Cardiac muscle cell (in vitro differentiated cells and primary cell): ENCODE results near the gene HERC5. TPM values are rescaled to one million over a fixed set of nuclear protein-coding genes. Genes with fewer than 3 reads are reported as not detected.
A peak's percentile ranks its signal among the peaks of the same experiment; 100 is the strongest.

Experiments
- DNase-seq, 2 donors: peaks; one replicate each; pipeline versions ENCODE4 v3.0.0 to v3.0.0-alpha.2; 2010 to 2017; ENCODE audit warnings: low read depth in 1 of 2, low spot score in 1 of 2
- H3K27ac ChIP-seq: fragments of 200-600 bp; sonication (generic); 2 replicates; pipeline ENCODE4 v1.5.1; 2016
- H3K27me3 ChIP-seq: fragments of 200-600 bp; sonication (generic); 2 replicates; pipeline ENCODE4 v1.6.0; 2016; ENCODE audit warnings: control low read depth
- H3K36me3 ChIP-seq: fragments of 200-600 bp; sonication (generic); 2 replicates; pipeline ENCODE4 v1.5.1; 2016; ENCODE audit warnings: control low read depth
- H3K4me1 ChIP-seq: fragments of 200-600 bp; sonication (generic); 2 replicates; pipeline ENCODE4 v1.8.1; 2017; ENCODE audit warnings: low read depth, mild to moderate bottlenecking, mixed run types
- H3K4me3 ChIP-seq: fragments of 200-600 bp; sonication (generic); 2 replicates; pipeline ENCODE4 v1.5.1; 2016; ENCODE audit warnings: mild to moderate bottlenecking
- H3K9me3 ChIP-seq: fragments of 200-600 bp; sonication (generic); 2 replicates; pipeline ENCODE4 v1.5.1; 2017; ENCODE audit warnings: low read depth, mild to moderate bottlenecking, control low read depth
- polyA plus RNA-seq: library from polyadenylated mRNA; unstranded; fragments of >200 nt; fragmentation: Nextera tagmentation; extraction: Ambion mirVana; gene quantifications from 2 replicates; pipeline ENCODE4 v1.2.1, GENCODE V29; 2016
- total RNA-seq: library from RNA; depleted of rRNA; stranded (reverse); fragments of >200 nt; gene quantifications from 2 replicates; pipeline ENCODE4 v1.2.3, GENCODE V29; 2016
- TF ChIP-seq, protein P1 (sequence below): IDR thresholded peaks from 2 replicates; pipeline ENCODE4 v1.5.1; 2012; ENCODE audit warnings: low read depth, mild to moderate bottlenecking, low read length

Gene HERC5
- 1.7 and 2.4 TPM in 2 replicates for total RNA-seq
- polyA plus RNA-seq = 1.1 and 3.2 TPM in 2 replicates

DNA sequence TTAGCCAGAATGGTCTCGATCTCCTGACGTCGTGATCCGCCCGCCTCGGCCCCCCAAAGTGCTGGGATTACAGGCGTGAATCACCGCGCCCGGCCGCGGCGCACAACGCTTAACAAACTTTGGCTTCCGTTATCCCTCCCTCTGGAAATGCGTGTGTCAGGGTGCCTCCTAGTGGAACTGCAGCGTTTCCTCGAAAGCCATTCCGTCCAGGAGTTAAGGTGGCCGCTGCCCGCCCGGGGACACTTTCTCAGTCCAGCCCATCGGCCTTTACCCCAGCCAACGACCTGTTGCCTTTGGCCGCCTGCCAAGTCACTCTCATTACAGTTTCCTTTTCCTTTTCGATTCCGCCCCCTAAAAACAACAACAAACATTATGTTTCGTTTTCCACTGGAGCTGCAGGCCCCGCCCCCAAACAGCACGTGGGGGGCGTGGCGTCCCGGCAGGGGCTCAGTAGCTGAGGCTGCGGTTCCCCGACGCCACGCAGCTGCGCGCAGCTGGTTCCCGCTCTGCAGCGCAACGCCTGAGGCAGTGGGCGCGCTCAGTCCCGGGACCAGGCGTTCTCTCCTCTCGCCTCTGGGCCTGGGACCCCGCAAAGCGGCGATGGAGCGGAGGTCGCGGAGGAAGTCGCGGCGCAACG, at the start of gene HERC5:
Gene HERC5 (plus strand): TSS at position 450 of the 637 bp plus-strand sequence. CDS start 151 bp downstream, at position 601.
- peak within 1 kb of the TSS; percentile 32 for H3K4me3 ChIP-seq
- H3K27me3 ChIP-seq = peaks cover 26% of the 10 kb centered on the region
- H3K9me3 ChIP-seq = no peaks in the 10 kb centered on the region
- peak; percentile 89 to 95 for DNase-seq
- H3K36me3 ChIP-seq = no peaks in the 10 kb centered on the region
- no peaks in the 10 kb centered on the region for H3K4me1 ChIP-seq
- TF ChIP-seq, protein P1, sequence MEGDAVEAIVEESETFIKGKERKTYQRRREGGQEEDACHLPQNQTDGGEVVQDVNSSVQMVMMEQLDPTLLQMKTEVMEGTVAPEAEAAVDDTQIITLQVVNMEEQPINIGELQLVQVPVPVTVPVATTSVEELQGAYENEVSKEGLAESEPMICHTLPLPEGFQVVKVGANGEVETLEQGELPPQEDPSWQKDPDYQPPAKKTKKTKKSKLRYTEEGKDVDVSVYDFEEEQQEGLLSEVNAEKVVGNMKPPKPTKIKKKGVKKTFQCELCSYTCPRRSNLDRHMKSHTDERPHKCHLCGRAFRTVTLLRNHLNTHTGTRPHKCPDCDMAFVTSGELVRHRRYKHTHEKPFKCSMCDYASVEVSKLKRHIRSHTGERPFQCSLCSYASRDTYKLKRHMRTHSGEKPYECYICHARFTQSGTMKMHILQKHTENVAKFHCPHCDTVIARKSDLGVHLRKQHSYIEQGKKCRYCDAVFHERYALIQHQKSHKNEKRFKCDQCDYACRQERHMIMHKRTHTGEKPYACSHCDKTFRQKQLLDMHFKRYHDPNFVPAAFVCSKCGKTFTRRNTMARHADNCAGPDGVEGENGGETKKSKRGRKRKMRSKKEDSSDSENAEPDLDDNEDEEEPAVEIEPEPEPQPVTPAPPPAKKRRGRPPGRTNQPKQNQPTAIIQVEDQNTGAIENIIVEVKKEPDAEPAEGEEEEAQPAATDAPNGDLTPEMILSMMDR = peak; percentile 63
- no peak within 1 kb of the TSS for H3K27ac ChIP-seq

DNA sequence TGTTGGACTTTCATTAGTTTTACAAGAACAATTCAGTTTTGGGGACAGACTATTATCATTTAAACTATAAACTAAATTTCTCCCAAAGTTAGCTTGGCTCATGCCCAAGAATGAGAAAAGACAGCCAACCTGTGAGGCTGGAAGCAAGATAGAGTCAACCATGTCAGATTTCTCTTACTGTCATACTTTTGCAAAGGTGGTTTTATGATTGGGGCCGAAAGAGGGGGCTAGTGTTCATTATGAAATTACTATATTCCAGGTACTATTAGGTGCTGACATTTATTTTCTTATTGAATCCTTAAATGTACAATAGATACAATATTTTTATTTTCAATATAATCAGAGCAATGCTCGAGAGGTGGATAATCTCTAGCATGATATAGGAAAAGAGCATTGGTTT, 47.7 kb upstream of the HERC5 start:
- TF ChIP-seq, protein P1 = no peak
- Histone ChIP-seq H3K27ac (no peak overlapping the region), H3K4me3 (no peak overlapping the region), H3K27me3 (no peaks in the 10 kb centered on the region), H3K36me3 (no peaks in the 10 kb centered on the region), H3K4me1 (no peaks in the 10 kb centered on the region), H3K9me3 (no peaks in the 10 kb centered on the region)
- DNase-seq = no peak

DNA sequence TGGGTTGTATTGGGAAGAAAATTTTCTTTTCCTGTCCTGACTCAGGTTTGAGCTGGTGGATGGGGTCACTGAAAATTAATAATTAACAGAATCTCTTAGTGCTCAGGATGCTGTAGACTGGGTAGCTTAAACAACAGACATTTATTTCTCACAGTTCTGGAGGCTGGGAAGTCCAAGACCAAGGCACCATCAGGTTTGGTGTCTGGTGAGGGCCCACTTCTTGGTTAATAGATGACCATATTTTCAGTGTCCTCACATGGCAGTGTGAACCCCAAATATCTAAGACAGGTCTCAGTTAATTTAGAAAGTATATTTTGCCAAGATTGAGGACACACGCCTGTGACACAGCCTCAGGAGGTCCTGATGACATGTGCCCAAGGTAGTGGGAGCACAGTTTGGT, 47.1 kb upstream of the HERC5 start:
- DNase-seq = no peak
- no peaks in the 10 kb centered on the region for H3K9me3 ChIP-seq
- H3K27ac ChIP-seq = no peak overlapping the region
- TF ChIP-seq, protein P1 = no peak
- H3K36me3 ChIP-seq = no peaks in the 10 kb centered on the region
- no peaks in the 10 kb centered on the region for H3K27me3 ChIP-seq
- no peak overlapping the region for H3K4me3 ChIP-seq
- no peaks in the 10 kb centered on the region for H3K4me1 ChIP-seq

DNA sequence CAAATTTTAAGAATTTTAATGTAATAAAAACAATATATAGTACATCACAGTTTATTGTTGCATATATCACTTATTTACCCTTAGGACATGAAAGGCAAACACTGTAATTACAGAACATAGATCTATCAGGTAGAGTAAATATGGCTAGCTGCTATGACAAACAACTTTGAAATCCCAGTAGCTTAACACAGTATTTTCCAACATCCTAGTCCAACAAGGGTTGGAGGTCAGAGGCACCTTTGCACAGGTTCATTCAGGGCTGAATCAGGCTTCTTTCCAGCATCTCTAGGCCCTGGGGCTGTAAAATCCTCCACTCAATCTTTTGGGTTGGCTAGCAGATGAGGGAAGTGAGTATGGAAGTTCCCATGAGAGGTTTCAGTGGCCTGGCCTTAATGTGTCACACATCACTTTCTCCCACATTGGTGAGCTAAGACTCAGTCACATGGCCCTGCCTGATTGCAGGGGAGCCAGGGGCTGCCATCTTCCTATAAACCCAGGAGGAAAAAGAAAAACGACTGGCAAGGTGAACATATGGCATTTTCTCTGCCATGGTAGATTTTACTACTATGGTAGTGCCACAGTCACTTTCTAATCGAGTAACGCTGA, 45.3 kb upstream of the HERC5 start:
- no peak for DNase-seq
- TF ChIP-seq, protein P1 = no peak
- no peaks in the 10 kb centered on the region for H3K4me1 ChIP-seq

DNA sequence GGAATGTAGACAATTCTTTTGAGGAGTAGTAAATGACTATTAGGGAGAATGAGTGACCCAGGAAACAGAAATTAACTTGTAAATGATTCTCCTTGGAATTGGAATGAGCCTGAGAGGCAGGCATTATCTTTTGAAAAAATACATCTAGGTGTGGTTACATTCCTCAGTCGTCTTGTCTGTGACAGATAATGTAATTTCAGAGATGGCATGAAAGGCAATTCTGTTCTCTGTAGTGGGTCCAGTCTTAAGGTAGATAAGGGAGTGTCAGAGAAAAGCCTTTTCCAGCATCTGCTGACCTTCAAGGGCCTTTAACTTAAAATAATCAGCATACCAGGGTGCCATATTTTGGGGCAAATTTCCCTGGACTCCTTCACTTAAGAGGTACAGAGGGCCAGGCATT, 43.1 kb upstream of the HERC5 start:
- Histone ChIP-seq H3K27me3 (no peaks in the 10 kb centered on the region), H3K36me3 (no peaks in the 10 kb centered on the region), H3K4me1 (no peaks in the 10 kb centered on the region), H3K27ac (no peak overlapping the region), H3K9me3 (no peaks in the 10 kb centered on the region), H3K4me3 (no peak overlapping the region)
- no peak for DNase-seq
- TF ChIP-seq, protein P1 = no peak

More for the DNA sequence above, 45.3 kb upstream of the HERC5 start:
- H3K27me3 ChIP-seq = no peaks in the 10 kb centered on the region
- H3K36me3 ChIP-seq = no peaks in the 10 kb centered on the region
- H3K9me3 ChIP-seq = no peaks in the 10 kb centered on the region
- H3K4me3 ChIP-seq = no peak overlapping the region
- H3K27ac ChIP-seq = no peak overlapping the region
